ENCODE results near the gene SOS1.

DNA sequence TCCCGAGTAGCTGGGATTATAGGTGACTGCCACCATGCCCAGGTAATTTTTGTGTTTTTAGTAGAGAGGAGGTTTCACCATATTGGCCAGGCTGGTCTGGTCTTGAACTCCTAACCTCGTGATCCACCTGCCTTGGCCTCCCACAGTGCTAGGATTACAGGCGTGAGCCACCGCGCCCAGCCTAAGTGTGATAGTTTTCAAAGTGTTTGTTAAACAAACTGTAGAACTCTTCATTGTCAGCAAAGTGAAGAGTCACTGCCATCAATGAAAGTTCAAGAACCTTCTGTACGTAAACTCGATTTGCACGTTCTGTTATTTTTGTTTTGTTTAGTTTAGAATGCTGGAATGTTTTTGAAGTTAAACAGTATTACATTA is 18.0 kb upstream of the SOS1 start:
- TF ChIP-seq, protein P1, sequence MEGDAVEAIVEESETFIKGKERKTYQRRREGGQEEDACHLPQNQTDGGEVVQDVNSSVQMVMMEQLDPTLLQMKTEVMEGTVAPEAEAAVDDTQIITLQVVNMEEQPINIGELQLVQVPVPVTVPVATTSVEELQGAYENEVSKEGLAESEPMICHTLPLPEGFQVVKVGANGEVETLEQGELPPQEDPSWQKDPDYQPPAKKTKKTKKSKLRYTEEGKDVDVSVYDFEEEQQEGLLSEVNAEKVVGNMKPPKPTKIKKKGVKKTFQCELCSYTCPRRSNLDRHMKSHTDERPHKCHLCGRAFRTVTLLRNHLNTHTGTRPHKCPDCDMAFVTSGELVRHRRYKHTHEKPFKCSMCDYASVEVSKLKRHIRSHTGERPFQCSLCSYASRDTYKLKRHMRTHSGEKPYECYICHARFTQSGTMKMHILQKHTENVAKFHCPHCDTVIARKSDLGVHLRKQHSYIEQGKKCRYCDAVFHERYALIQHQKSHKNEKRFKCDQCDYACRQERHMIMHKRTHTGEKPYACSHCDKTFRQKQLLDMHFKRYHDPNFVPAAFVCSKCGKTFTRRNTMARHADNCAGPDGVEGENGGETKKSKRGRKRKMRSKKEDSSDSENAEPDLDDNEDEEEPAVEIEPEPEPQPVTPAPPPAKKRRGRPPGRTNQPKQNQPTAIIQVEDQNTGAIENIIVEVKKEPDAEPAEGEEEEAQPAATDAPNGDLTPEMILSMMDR (IDR thresholded peaks at IDR 0.05) = no peak
- TF ChIP-seq POLR2A (IDR thresholded peaks at IDR 0.05) = no peak

All from Peyer's patch (tissue), 4 donors.